GM10248 (cell line): ENCODE data around the gene SMIM33.
"Not testable (repeated sequence)": the region's sequence is repeated elsewhere in the genome, so short reads cannot be mapped to it uniquely, and the experiment has no call there.

Experiments used
- CTCF ChIA-PET: fragments of 300-600 bp; sonication (Branson Sonifier 250); formaldehyde crosslinking; extraction: SDS; loops from one replicate; lab custom pipeline; 2021; ENCODE audit warnings: antibody characterized with exemption; lab: Yijun Ruan, JAX
- POLR2A ChIA-PET: fragments of 350-650 bp; sonication (Branson Sonifier 250); formaldehyde crosslinking; extraction: SDS; loops from one replicate; lab custom pipeline; 2020; ENCODE audit warnings: antibody characterized with exemption; lab: Yijun Ruan, JAX
- DNase-seq: peaks from one replicate; pipeline ENCODE4 v3.0.0; 2012; ENCODE audit errors: extremely low spot score
- TF ChIP-seq, protein P1 (sequence below): IDR thresholded peaks from 2 replicates; pipeline ENCODE4 v1.5.1; 2012; ENCODE audit warnings: mild to moderate bottlenecking, low read depth; ENCODE audit errors: extremely low read depth, missing control alignments, control extremely low read depth

SMIM33 gene

DNA sequence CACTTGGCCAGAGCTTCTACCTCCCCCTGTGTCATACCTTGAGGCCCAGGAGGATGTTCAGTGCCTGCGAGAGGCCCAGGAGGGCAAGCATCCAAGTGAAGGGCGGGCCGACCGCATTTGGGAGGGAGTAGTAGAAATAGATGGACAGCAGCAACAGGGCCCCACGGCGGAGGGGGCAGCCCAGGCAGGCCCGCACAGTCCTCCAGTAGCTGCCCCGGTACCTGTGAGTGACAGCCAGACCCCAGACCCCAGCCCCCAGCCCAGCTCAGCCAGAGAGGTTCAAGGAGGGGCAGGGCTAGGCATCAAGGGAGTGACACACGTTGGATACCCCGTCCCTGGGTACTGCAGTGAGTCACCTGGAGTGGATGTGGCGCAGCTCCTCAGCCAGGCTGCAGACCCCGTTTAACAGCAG lies 10.3 kb downstream of the SMIM33 start:
- POLR2A ChIA-PET: interaction anchor here (1.0 kb wide), 1 partner anchor 24 kb away, joined by 3 read pairs; no protein-coding TSS in a partner anchor
- TF ChIP-seq, protein P1, sequence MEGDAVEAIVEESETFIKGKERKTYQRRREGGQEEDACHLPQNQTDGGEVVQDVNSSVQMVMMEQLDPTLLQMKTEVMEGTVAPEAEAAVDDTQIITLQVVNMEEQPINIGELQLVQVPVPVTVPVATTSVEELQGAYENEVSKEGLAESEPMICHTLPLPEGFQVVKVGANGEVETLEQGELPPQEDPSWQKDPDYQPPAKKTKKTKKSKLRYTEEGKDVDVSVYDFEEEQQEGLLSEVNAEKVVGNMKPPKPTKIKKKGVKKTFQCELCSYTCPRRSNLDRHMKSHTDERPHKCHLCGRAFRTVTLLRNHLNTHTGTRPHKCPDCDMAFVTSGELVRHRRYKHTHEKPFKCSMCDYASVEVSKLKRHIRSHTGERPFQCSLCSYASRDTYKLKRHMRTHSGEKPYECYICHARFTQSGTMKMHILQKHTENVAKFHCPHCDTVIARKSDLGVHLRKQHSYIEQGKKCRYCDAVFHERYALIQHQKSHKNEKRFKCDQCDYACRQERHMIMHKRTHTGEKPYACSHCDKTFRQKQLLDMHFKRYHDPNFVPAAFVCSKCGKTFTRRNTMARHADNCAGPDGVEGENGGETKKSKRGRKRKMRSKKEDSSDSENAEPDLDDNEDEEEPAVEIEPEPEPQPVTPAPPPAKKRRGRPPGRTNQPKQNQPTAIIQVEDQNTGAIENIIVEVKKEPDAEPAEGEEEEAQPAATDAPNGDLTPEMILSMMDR: no peak
- DNase-seq: peak; percentile 15
- CTCF ChIA-PET: interaction anchor here (0.7 to 3.0 kb wide), 7 partner anchors 21 to 78 kb away, joined by 3 to 25 read pairs (median 4); no protein-coding TSS in a partner anchor

DNA sequence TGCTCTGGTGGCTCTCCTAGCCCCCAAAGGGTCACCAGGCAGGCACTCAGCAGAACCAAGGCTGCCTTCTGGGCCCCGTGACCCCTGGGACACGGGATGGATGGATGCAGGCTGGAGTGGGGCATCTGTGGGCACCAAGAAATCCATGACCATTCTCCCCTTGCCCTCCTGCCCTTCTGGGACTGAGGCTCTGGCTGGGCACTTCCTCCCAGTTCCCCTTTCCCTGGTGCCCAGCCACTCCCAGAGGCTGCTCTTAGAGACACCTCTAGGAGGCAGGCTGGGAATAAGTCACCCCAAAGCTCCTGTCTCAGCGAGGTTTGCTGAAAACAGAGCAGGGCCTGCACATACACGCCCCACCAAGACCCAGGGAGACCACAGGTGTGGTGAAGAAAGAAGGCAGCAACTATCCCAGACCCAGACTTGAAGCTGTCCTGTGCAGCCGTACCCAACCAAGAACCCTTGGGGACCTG lies 10.8 kb downstream of the SMIM33 start:
- ChIA-PET CTCF (interaction anchor here (0.8 to 3.0 kb wide), 15 partner anchors 8 to 79 kb away, joined by 3 to 25 read pairs (median 4); no protein-coding TSS in a partner anchor), POLR2A (interaction anchor here (1.0 kb wide), 1 partner anchor 24 kb away, joined by 3 read pairs; no protein-coding TSS in a partner anchor)
- DNase-seq: peak; percentile 47
- TF ChIP-seq, protein P1: no peak

DNA sequence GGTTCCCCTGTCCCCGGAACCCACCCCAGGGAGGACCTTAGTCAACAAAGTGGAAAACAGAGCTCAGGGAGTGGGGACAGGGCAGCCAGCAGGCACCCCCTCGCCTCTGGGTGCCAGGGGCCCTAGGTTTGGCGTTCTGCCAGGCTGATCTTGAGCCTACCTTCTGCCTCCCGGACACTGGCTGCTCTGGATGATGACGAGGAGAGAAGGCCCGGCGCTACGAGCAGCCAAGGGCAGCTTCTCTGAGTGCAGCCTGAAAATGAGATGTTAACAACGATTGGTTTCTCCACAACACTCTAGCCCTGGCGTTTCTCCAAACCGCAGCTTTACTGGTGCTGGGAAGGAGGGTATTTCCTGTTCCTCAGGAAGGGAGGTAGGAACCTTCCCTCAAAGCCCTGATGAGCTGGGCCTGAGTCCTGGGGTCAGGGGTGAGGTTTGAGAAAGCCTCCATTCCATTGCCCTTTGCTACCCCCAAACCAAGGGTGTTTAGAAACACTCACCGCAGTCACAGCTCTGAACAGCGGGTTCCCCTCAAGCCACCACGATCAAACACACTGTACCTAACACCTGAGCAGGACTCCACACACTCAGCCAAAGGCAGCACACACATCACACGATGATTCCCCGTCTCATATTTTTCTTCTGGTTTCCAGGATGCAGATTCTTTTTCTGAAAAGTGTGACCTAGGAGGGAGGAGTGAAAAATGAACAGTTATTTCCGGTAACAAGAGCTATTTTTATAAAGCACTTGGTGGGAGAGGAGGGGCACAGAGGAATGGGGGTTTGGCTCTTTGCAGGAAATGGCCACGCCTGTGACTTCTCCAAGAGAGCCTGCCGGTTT lies 11.5 kb downstream of the SMIM33 start, which contains the start of gene STING1:
TSS of gene STING1 (minus strand) at position 709 of the 840 bp plus-strand sequence. CDS start 1,054 bp downstream, outside the sequence.
- peak; percentile 66 for DNase-seq
- CTCF ChIA-PET: interaction anchor here (0.8 to 3.0 kb wide), 18 partner anchors 9 to 77 kb away, joined by 3 to 25 read pairs (median 4); no protein-coding TSS in a partner anchor
- POLR2A ChIA-PET: interaction anchor here (1.0 kb wide), 1 partner anchor 25 kb away, joined by 3 read pairs; no protein-coding TSS in a partner anchor
- TF ChIP-seq, protein P1: no peak

DNA sequence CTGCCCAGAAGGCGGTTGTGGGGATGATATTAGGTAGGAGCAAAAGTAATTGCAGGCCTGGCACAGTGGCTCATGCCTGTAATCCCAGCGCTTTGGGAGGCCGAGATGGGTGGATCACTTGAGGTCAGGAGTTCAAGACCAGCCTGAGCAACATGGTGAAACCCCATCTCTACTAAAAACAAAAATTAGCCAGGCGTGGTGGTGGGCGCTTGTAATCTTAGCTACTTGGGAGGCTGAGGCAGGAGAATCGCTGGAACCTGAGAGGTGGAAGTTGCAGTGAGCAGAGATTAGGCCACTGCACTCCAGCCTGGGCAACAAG lies 12.0 kb downstream of the SMIM33 start:
- POLR2A ChIA-PET: not testable (repeated sequence)

DNA sequence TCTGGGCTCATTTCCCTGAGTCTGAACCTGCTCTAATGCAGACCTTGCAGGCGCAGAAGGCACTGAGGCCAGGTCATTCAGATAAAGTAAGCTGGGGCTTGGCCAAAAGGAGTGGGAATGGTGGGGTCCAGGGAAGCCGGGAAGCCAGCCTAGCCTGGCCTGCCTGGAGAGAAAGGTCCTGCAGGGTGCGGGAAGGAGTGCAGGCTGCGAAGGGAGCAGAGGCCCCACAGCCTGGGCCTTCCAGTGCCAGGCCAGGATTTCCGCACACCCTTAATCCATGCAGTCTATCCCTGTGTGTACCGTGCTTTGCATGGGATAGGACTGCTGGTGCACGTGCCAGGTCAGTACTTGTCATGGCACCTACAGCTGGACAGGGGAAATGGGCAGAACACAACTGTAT lies 15.4 kb downstream of the SMIM33 start:
- ChIA-PET CTCF (interaction anchor here (1.0 kb wide), 1 partner anchor 31 kb away, joined by 3 read pairs; no protein-coding TSS in a partner anchor), POLR2A (no interaction called here)
- TF ChIP-seq, protein P1: no peak
- no peak for DNase-seq

More for the DNA sequence above, 12.0 kb downstream of the SMIM33 start:
- CTCF ChIA-PET: interaction anchor here (0.9 to 3.0 kb wide), 9 partner anchors 9 to 62 kb away, joined by 3 to 25 read pairs (median 4); no protein-coding TSS in a partner anchor
- DNase-seq: not testable (repeated sequence)

DNA sequence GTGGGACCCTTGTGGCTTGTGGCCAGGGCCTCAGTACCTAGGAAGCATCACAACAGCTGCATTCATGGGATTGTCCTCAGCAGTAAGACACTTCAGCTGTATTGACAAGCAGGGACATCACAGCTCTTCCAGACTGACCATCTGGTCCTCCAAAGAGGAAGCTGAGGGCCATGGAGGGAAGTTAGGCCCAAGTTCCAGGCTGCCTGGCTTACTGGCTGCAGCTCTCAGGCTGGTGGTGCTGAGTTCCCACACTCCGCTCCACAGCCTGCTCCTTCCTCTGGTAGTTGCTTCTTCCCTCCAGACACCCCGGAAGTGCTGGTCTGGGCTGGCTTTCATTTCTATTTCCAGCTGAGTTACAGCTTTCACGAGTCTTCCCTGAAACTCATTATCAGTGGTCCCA lies 17.5 kb downstream of the SMIM33 start:
- POLR2A ChIA-PET: no interaction called here
- TF ChIP-seq, protein P1: no peak
- DNase-seq: peak; percentile 23
- CTCF ChIA-PET: interaction anchor here (0.8 to 1.9 kb wide), 3 partner anchors 9 to 27 kb away, joined by 3 to 12 read pairs (median 3); no protein-coding TSS in a partner anchor
